ENCODE measurements around the gene WBP1L.

The WBP1L gene

GRCh38 chr10:102781921-102782557 lies 38.3 kb downstream of the WBP1L start:
- DNase-seq = no peak

GRCh38 chr10:102782673-102783551 lies 39.2 kb downstream of the WBP1L start:
- DNase-seq = no peak

- no peak for DNase-seq
These were observed 39.8 kb downstream of the WBP1L start for GRCh38 chr10:102783568-102783967.

GRCh38 chr10:102785818-102786217 lies 42.1 kb downstream of the WBP1L start:
- DNase-seq = no peak

GRCh38 chr10:102791754-102792395 lies 48.1 kb downstream of the WBP1L start:
- no peak for DNase-seq

- no peak for DNase-seq
These were observed 52.0 kb downstream of the WBP1L start for GRCh38 chr10:102795453-102796406.

DNA sequence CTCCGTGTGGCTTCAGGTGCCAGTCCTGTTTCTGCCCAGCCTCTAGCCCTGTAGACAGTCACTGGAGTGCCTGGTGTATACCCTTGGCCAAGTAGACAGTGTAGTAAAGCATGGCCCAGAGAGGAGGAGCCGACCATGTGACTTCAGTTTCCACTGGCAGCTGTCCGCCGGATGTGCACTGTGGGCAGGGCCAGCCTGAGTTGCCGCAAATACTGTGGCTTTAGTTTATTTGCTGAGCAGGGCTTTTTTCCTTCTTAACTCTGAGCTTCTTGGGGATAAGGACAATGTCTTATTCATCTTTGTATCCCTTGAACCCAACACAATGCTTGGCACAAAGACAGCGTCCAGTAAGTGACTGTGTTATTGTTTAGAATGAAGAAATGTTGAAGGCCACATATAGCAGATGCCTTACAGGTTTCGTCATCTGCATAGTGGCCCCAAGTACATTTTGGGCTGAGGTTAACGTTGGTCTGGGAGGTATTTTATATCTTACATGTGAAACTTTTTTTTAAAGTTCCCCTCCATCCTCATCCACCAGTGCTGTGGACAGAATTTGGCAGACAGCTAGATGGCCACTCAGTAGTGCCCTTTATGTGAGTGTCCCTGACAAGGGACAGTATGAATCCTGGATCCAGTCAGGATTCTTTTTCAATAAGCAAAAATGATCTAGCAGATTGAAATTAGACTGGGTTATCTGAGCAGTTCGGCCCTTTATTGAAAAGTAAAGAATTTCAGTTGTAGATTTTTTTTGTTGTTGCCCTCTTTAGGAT lies 52.8 kb downstream of the WBP1L start:
- DNase-seq = no peak

DNA sequence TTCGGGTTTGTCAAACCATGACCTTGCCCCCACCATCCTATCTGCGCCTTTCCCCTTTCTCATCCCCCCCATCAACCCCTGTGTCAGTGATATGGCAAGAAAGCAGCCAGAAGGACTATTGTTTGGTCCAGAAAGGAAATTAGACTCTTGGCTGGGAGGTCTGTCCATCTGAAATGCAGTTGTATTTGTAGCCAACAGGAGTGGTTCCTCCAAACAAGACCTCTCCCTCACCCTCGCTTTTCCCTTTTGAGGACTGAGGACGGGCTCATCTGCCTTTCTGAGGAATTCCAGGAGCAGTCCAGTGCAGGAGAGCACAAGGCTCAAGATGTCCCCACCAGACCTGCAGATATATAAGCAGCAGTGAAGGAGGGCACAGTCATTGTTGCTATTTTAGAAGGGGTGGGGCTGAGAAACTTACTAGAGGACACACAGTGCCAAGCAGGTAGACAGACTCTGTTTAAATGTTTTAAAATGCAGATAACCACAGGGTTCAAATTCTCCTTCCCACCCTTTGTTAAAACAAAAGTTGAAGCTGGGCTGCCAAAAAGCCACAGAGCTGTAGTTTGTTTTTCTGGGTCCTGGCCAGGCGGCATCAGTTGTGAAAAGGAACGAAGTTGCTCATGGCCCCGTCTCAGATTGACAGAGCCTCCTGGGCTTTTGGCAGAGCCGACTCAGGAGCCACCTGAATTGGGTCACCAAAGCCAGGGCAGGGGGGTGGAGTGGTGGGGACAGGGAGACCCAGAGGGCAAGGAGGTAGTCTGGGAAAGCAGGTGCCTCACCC lies 56.1 kb downstream of the WBP1L start:
- no peak for DNase-seq

- DNase-seq = no peak
These were observed 57.0 kb downstream of the WBP1L start for GRCh38 chr10:102800611-102801335.

- DNase-seq = no peak
These were observed 57.7 kb downstream of the WBP1L start for GRCh38 chr10:102801496-102801895.

- DNase-seq = no peak
These were observed 58.2 kb downstream of the WBP1L start for GRCh38 chr10:102801978-102802377.

GRCh38 chr10:102802920-102803534 lies 59.3 kb downstream of the WBP1L start:
- no peak for DNase-seq

GRCh38 chr10:102804382-102805055 lies 60.8 kb downstream of the WBP1L start:
- DNase-seq = no peak

DNA sequence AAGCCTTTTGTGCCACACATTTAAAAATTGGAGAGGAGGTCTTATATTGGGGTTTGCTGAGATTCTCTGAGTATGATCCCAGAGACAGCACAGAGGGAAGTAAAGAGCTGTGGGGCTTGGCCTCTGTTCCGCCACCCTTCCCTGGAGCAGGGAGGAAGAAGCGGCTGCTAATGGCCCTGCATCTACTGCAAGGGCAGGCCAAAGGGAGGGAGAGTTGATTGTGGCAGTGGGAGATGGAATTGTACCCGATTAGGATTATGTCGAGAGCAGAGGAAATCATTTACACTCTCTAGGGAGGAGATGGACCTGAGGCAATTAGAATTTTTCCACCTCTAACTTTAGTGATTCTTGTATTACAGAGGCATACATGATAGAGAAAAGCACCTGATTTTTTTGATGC lies 64.6 kb downstream of the WBP1L start:
- no peak for DNase-seq

DNA sequence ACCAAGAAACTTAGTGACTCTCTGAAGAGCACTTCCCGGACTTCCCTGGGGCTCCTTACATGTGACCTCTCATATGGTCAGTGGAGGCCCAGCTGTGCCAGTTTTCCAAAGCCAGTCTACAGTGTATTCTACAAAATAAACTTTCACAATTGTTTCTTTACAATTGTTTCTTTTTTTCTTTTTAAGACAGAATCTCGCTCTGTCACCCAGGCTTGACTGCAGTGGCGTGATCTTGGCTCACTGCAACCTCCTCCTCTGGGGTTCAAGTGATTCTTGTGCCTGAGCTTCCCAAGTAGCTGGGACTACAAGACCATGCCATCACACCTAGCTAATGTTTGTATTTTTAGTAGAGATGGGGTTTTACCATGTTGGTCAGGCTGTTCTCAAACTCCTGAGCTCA lies 67.6 kb downstream of the WBP1L start:
- no peak for DNase-seq

GRCh38 chr10:102812231-102812876 lies 68.6 kb downstream of the WBP1L start:
- DNase-seq = no peak

GRCh38 chr10:102813017-102813541 lies 69.3 kb downstream of the WBP1L start:
- DNase-seq = no peak

DNA sequence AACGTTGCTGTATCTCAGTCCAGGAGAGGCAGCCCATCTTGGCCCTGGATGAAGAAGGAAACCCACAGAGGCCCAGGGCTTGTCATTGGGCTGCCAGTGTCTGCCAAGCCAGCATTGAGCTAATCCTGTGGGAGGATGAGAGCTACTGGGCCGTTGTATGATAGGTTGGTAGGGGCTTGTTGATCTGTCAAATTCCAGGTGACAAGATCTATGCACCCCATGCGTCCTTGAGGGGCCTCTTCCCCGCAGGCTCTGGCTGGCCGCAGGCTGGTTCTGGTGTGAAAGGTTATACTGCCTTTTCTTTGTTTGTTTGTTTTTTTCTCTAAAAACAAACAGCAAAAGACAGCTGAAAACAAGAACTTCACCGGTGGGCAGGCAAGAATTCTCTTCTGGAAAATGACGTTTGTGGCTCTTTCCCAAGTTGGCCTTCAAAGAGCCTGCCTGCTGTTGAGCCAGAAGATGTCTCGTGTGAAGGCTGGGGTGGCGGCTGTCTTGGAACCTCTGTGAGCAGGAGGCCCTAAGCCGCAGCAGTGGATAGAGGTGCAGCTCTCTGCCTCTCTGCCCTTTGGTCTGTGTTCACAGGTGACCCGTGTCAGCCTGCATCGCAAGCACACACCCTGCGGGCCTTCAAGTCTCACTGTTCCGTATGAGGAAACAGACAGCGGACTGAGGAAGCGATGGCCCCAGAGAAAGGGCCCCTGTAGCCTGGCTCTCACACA lies 70.1 kb downstream of the WBP1L start:
- DNase-seq = no peak
